ENCODE data around the gene TMEM219. TPM values are rescaled to one million over a fixed set of nuclear protein-coding genes. Genes with fewer than 3 reads are reported as not detected.

The TMEM219 gene
- total and polyA plus RNA-seq, 10 of the 15 experiments (the other 5 are each of a cell fraction or from before 2014, with no cell fraction given), result 33.6 to 74.6 (median 56.5) TPM

DNA sequence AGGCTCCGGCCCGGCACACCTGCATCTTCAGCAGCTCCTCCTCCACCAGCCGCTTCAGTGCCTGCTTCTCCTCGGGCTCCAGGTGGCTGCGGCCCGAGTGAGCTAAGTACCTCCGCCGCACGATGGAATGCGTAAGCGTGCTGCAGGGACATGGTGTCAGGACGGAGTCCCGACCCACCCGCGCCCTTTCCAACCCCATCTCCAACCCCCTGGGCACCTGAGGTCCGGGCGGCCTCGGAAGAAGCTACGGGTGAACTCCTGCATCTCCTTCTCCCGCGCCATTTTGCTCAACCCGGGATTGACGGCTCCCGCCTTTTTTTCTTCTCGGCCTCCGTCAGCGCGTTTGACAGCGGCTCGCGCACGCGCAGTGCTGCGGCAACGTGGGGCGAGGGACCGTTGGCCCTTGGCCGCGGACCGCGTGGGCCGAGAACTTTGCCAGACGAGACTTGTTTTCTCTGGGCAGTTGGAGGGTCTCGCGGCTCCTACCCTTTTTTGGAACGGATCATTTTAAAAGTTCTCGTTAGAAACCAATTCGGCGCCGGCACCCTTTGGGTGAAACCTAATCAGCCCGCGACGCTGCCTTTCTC lies 33.5 kb downstream of the TMEM219 start, which contains the start of gene HIRIP3 (continued):
- TF ChIP-seq ATF7 (IDR thresholded peaks at IDR 0.05; ENCODE audit: low read depth) (no peak), SMC3 (IDR thresholded peaks at IDR 0.05; ENCODE audit: borderline replicate concordance, low read length) (no peak), ZNF592 (IDR thresholded peaks at IDR 0.05) (no peak), NFIC (IDR thresholded peaks at IDR 0.05; ENCODE audit: low read depth, low read length) (no peak; the same call in 1 of the 2 replicates), RAD21 (IDR thresholded peaks at IDR 0.05; ENCODE audit: insufficient read depth, low read depth, low read length) (no peak), PML (IDR thresholded peaks at IDR 0.05; ENCODE audit: low read length) (no peak; the same call in 1 of the 2 replicates), ZNF384 (IDR thresholded peaks at IDR 0.05; ENCODE audit: borderline replicate concordance, low read depth, low read length) (no peak), ZNF274 (IDR thresholded peaks at IDR 0.05; ENCODE audit: insufficient read depth, insufficient read length) (no peak), POU2F2 (IDR thresholded peaks at IDR 0.05; ENCODE audit: borderline replicate concordance, low read depth, low read length) (no peak), NRF1 (conservative IDR thresholded peaks at IDR 0.05; ENCODE audit: low read depth, low read length) (peak; percentile 83), TCF7 (IDR thresholded peaks at IDR 0.05; ENCODE audit: borderline replicate concordance) (peak; percentile 41; the same call in 1 of the 2 replicates), RBBP5 (conservative IDR thresholded peaks at IDR 0.05) (no peak), IRF3 (IDR thresholded peaks at IDR 0.05) (no peak), KLF5 (IDR thresholded peaks at IDR 0.05; ENCODE audit: partially characterized antibody) (no peak), WRNIP1 (IDR thresholded peaks at IDR 0.05; ENCODE audit: borderline replicate concordance, low read depth, low read length) (no peak), HSF1 (IDR thresholded peaks at IDR 0.05; ENCODE audit: low read depth, low read length) (no peak)
- TF ChIP-seq, protein P1, sequence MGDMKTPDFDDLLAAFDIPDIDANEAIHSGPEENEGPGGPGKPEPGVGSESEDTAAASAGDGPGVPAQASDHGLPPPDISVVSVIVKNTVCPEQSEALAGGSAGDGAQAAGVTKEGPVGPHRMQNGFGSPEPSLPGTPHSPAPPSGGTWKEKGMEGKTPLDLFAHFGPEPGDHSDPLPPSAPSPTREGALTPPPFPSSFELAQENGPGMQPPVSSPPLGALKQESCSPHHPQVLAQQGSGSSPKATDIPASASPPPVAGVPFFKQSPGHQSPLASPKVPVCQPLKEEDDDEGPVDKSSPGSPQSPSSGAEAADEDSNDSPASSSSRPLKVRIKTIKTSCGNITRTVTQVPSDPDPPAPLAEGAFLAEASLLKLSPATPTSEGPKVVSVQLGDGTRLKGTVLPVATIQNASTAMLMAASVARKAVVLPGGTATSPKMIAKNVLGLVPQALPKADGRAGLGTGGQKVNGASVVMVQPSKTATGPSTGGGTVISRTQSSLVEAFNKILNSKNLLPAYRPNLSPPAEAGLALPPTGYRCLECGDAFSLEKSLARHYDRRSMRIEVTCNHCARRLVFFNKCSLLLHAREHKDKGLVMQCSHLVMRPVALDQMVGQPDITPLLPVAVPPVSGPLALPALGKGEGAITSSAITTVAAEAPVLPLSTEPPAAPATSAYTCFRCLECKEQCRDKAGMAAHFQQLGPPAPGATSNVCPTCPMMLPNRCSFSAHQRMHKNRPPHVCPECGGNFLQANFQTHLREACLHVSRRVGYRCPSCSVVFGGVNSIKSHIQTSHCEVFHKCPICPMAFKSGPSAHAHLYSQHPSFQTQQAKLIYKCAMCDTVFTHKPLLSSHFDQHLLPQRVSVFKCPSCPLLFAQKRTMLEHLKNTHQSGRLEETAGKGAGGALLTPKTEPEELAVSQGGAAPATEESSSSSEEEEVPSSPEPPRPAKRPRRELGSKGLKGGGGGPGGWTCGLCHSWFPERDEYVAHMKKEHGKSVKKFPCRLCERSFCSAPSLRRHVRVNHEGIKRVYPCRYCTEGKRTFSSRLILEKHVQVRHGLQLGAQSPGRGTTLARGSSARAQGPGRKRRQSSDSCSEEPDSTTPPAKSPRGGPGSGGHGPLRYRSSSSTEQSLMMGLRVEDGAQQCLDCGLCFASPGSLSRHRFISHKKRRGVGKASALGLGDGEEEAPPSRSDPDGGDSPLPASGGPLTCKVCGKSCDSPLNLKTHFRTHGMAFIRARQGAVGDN (IDR thresholded peaks at IDR 0.05), result peak; percentile 86

Measured in GM12878 (cell line).